Right ventricle myocardium inferior (tissue), 1 donor: ENCODE data around the gene DNAH2. TPM values are rescaled to one million over a fixed set of nuclear protein-coding genes. Genes with fewer than 3 reads are reported as not detected.
"Not testable (repeated sequence)": the region's sequence is repeated elsewhere in the genome, so short reads cannot be mapped to it uniquely, and the experiment has no call there.

Experiments
- ATAC-seq: fragments of 200-7000 bp; cut with Tn5 transposase; one replicate; pipeline ENCODE4 v1.9.1; 2020; ENCODE audit warnings: mild to moderate bottlenecking, moderate library complexity
- DNase-seq: peaks from one replicate; pipeline ENCODE4 v3.0.0; 2021; ENCODE audit errors: missing footprints
- intact Hi-C: fragments of 100-400 bp; cut with DNase I; formaldehyde crosslinking; loops from one replicate; pipeline ENCODE4 v1.11.0; 2022
- total RNA-seq: library from RNA; stranded (reverse); fragmentation: NEBNext Ultra II Directional; extraction: Animal tissue kit (Norgen Biotek cat#: 25700); gene quantifications from one replicate; pipeline ENCODE4 v1.2.1, GENCODE V29; 2021
- donor health status: DM: no; HTN: yes; CAD: no; lungs with severe emphysema.

The DNAH2 gene
- total RNA-seq, 1 donor from 2014 or later = not detected

DNA sequence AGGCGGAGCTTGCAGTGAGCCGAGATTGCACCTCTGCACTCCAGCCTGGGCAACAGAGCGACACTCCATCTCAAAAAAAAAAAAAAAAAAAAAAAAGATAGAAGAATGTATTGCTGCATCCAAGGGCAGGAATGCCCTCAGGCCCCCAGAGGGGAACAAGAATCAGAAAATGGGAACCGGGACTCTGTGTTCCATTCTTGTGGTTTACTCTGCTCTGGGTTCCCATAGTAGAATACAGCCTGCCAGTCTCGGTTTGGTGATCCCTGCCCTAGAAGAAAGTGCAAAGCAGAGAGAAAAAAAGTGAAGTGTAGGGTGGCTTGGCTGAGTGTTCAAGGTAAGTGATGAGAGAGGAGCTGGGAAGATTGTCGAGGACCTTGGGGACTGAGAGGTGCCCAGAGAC, 89.0 kb downstream of the DNAH2 start:
- DNase-seq (no peak), ATAC-seq (no peak)
- intact Hi-C loops = no loop called here

DNA sequence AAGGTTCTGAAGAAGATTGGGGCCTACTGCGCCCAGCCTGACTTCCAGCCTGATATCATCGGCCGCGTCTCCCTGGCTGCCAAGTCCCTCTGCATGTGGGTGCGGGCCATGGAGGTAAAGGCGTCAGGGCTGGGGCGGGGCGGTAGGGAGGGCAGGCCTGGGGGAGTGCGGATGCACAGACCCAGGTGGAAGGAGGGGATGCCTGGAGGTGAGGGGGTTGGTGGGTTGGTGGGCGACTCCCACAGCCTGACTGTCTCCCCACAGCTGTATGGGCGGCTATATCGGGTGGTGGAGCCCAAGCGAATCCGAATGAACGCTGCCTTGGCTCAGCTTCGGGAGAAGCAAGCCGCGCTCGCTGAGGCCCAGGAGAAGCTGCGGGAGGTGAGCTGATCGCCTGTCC, 89.7 kb downstream of the DNAH2 start:
- no peak for ATAC-seq
- no peak for DNase-seq
- intact Hi-C loops = no loop called here

DNA sequence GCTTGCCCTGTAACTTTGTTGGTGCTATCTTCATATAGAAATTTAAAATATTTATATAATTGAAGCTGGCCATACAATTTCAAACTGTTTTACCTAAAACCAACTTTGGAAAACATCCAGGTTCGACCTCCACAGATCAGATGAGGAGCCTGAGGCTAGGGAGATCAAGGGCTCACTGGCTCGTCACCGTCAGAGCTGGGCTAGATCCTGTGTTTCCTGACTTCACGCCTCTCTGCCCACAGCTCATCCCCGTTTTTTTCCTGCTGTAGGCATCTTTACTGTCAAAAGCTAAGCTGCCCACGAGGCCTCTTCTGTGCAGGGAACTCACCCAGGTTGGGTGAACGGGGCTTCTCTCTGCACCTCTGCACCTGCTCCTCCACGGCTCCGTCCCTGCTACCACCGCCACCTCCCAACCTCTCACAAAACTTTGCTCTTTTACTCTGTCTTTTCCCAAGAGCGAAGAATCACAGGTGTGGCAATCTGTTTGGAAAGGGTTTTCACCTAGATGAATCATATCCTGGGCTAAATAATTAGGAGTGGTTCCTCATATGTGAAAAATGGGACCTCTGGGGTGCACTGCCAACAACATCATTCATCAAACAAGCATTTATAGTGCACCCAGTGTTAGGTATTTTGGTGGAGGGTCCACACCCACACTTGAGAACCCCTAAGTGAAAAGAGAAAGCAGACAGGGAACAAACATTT, 91.7 kb downstream of the DNAH2 start:
- intact Hi-C loops = no loop called here
- no peak for ATAC-seq
- no peak for DNase-seq

DNA sequence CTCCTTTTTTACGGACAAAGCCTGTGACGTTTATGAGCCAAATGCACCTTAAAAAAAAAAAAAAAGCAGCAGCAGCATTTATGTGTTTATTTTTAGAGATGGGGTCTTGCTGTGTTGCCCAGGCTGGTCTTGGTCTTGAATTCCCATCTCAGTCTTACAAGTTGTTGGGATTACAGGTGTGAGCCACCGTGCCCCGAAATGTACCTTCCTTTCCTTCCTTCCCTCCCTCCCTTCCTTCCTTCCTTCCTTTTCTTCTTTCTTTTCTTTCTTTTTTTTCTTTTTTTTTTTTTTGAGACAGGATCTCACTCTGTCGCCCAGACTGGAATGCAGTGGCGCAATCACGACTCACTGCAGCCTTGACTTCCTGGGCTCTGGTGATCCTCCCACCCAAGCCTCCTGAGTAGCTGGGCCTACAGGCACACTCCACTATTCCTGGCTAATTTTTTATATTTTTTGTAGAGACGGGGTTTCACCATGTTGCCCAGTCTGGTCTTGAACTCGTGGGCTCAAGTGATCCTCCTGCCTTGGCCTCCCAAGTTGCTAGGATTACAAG, 92.3 kb downstream of the DNAH2 start:
- ATAC-seq, intact Hi-C loops, DNase-seq: not testable (repeated sequence)

DNA sequence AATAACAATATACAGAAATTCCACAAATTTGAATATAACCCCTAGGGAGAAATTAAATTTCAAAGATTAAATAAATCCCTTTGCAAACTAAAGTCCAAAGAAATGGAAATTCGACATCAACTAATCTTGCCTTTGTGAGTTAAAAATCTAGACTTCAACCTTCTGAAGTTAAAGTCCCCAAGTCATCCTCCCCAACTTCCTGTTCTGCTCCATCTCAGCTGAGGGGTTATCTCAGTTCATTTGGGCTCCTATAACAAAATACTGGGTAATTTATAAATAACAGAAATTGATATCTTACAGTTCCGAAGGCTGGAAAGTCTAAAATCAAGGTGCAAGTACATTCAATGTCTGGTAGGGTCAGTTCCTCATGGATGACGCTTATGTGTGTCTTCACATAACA, 93.7 kb downstream of the DNAH2 start:
- no peak for ATAC-seq
- intact Hi-C loops = no loop called here
- DNase-seq = no peak

DNA sequence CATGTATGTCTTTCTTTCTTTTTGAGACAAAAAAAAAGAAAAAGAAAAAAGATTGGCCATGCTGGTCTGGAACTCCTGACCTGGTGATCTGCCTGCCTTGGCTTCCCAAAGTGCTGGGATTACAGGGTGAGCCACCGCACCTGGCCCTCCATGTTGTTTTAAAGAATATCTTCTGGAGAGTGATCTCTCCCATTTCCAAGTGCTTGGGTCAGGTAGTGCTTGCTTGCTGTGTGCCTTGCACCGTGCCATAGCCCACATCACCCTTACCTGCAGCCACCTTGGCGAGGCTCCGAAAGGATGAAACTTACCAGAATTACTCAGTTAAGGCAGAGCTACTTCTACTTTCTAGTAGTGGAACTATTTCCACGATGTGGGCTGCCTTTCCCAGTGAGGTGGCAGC, 97.4 kb downstream of the DNAH2 start:
- DNase-seq (no peak), ATAC-seq (no peak)
- intact Hi-C loops = no loop called here

DNA sequence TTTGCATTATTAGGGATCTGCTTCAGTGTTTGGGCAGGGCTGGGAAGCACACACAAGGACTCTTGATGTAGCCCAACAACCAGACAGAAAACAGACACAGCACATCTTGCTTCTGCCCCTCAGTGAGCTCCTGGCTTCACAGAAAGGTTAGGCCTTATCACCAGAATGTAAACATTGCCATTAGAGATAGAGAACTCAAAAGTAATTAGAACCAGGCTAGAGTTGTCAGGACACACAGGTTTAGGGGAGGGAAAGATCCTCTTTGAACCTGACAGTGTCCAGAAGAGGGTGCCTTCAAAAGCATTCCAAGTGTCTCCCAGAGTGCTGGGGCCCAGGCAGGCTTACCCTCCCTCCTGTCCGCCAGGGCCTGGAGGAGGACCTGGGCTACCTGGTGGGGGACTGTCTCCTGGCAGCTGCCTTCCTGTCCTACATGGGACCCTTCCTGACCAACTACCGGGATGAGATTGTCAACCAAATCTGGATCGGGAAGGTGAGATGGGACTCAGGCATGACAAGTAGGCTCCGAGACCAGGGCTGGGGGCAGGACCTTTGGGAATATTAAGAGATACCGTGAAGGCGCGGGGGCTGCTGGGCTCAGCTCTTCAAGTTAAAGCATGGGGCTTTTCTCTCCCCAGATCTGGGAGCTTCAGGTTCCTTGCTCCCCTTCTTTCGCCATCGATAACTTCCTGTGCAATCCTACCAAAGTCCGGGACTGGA, 99.5 kb downstream of the DNAH2 start:
- intact Hi-C loops = no loop called here
- DNase-seq (no peak), ATAC-seq (no peak)

DNA sequence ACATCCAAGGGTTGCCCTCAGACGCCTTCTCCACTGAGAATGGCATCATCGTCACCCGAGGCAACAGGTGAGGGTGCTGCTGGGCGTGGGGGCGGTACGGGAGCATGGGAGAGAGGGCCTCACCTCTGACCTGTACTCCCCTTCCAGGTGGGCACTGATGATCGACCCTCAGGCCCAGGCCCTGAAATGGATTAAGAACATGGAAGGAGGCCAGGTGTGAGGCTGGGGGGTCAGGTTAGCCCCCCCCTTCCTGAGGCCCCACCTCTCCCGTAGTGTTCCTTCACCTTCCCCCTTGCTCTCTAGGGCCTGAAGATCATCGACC, 100.1 kb downstream of the DNAH2 start:
- DNase-seq (no peak), ATAC-seq (no peak)
- intact Hi-C loops = no loop called here

DNA sequence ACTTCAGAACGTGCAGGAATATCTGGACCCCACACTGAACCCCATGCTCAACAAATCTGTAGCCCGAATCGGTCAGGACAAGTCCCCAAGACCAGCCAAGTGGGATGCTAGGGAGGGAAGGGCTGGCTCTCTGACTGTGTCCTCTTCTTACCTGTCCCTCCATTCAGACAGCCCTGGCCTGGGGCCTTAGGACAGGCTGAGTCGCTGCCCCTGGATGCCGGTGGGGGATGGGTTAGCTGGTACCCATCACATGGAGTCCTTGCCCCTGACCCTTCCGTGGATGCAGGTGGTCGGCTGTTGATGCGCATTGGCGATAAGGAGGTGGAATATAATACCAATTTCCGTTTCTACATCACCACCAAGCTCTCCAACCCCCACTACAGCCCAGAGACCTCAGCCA, 100.5 kb downstream of the DNAH2 start:
- DNase-seq = no peak
- intact Hi-C loops = no loop called here
- no peak for ATAC-seq

DNA sequence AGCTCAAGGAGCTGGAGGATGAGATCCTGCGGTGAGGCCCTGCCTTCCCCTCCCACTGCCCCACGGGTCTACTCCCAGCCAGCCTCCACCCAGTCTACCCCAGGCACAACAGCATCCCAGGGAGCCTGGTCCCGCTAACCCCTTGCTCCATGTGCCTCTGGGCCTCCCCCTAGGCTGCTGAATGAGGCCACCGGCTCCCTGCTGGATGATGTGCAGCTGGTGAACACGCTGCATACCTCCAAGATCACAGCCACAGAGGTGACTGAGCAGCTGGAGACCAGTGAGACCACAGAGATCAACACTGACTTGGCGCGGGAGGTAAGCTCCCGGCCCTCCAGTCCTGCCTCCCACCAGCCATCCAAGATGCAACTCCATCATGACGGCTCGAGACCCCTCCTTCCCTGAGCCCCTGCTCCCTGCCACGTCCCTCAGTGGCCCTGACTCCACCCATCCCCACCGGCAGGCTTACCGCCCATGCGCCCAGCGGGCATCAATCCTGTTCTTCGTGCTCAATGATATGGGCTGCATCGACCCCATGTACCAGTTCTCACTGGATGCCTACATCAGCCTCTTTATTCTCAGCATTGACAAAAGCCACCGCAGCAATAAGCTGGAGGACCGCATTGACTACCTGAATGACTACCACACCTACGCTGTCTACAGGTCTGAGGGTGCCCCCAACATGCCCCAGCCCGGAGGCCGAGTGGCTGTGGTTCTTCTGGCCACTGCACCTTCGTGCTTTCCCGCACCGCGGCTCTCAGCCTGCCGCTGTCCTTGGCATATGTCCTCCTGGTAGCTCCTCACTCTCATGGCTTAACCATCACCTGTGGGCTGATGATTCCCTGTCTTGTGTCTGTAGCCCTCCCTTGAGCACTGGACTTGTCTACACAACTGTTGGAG, 101.5 kb downstream of the DNAH2 start:
- intact Hi-C loops = no loop called here
- no peak for ATAC-seq
- DNase-seq = no peak

DNA sequence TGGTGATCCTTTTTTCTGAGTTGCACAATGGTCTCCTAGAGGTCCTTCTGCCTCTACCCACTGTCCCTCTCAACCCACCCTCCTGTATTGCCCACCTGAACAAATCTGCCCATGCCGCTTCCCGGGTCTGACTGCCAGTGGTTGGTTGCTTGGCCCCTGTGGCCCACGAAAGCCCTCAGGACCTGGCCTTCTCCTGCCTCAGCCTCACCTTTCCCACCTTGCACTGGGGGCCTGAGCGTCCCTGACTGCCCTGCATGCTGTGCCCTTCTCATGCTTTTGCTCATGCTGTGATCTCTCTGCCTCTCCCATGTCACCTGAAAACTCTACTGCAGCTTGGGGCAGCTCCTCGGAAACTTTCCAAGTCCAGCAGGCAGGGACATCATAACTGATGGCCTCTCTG, 102.7 kb downstream of the DNAH2 start:
- intact Hi-C loops = loop anchor here (5.0 to 10.0 kb wide), 2 partner anchors 75 to 167 kb away; no protein-coding TSS in a partner anchor
- ATAC-seq (no peak), DNase-seq (no peak)

DNA sequence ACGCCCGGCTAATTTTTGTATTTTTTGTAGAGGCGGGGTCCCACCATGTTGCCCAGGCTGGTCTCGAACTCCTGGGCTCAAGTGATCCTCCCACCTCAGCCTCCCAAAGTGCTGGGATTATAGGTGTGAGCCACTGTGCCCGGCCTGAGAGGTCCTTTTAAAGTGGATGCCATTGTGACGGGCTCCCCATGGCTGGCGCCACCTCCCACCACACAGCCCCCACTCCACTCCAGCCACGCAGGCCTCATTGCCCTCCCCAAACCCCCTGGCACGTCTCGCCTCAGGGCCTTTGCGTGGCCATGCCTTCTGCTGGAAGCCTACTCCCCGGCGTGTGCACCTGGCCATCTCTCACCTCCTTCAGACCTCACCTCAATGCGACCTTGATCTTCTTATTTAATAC, 104.6 kb downstream of the DNAH2 start:
- no peak for ATAC-seq
- intact Hi-C loops = loop anchor here (1.0 to 10.0 kb wide), 3 partner anchors 29 to 165 kb away; no protein-coding TSS in a partner anchor

DNA sequence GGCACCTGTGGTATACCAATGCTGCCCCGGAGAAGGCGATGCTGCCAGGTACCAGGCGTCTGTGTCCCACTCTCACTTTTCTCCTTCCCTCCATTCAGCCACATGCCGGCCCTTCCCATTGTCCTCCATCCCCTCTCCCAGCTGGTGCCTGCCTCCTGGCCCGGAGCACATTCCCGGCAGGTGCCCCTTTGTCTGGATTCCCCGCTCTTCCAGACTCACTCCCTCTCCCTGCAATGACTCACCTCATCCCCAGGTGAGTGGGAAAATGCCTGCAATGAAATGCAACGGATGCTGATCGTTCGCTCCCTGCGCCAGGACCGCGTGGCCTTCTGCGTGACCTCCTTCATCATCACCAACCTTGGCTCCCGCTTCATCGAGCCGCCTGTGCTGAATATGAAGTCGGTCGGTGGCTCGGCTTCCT, 106.0 kb downstream of the DNAH2 start:
- intact Hi-C loops = loop anchor here (5.0 to 10.0 kb wide), 2 partner anchors 71 to 164 kb away; no protein-coding TSS in a partner anchor
- ATAC-seq = no peak

More for the DNA sequence above, 104.6 kb downstream of the DNAH2 start:
- no peak for DNase-seq

DNA sequence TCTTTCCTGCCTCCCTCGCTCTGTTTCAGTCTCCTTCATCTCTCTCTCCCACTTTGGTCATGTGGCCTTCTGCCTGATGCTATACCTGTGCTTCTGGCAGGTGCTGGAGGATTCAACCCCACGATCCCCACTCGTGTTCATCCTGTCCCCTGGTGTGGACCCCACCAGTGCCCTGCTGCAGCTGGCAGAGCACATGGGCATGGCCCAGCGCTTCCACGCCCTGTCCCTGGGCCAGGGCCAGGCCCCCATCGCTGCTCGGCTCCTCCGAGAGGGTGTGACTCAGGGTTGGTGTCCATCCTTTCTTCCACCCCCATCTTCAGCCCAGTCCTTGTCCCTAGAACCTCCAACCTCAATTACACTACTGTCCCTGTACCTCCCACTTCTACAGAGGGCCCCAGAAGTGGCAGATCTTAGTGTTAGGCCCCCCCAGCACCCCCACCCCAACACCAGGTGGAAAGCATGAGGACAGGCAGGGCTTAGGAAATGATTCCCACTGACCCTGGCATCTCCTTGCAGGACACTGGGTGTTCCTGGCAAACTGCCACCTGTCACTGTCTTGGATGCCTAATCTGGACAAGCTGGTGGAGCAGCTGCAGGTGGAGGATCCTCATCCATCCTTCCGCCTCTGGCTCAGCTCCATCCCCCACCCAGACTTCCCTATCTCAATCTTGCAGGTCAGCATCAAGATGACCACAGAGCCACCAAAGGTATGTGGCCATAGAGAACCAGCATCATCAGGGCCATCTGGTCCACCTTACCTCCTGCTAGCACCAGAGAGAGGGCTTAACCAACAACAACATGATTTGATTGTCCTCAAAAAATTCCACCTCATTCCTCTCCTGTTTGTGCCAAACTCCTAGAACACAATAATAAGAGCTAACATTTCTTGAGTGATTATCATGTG, 106.7 kb downstream of the DNAH2 start:
- ATAC-seq (no peak), DNase-seq (no peak)
- intact Hi-C loops = loop anchor here (5.0 to 10.0 kb wide), 2 partner anchors 71 to 163 kb away; no protein-coding TSS in a partner anchor

More for the DNA sequence above, 106.0 kb downstream of the DNAH2 start:
- DNase-seq = no peak

DNA sequence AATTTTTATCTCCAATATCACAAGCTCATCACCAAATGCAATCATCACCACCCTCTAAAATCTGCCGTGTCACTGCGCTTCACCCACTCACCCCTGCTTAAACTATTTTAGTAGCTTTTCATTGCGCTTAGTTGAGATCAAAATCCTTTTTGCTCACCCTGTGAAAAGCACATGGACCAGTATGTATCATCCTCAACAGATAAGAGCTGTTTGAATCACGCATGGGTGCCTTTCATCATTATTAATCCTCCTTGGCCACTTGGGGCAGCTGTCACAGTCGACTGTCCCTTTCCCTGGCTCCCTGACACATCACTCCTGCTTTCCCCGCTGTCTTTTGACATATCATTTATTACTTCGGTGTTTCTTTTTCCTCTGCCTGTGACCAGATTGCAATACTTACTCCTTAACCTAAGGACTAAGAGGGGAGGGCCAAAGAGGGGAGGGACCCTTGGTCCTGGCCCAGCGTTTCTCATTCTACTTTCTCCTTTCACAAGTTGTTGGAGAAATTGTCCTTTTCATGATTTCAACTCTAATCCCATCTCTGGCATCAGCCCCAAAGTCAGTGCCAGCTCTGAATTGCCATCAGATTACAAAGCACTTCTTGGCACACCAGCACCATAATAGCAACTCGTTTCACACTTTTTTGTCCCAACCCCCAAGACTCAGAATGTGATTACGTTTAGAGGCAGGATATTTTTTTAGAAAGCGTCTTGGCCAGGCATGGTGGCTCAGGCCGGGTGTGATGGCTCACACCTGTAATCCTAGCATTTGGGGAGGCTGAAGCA, 107.9 kb downstream of the DNAH2 start:
- intact Hi-C loops = loop anchor here (10.0 kb wide), 1 partner anchor 69 kb away; no protein-coding TSS in a partner anchor
- no peak for DNase-seq
- no peak for ATAC-seq

DNA sequence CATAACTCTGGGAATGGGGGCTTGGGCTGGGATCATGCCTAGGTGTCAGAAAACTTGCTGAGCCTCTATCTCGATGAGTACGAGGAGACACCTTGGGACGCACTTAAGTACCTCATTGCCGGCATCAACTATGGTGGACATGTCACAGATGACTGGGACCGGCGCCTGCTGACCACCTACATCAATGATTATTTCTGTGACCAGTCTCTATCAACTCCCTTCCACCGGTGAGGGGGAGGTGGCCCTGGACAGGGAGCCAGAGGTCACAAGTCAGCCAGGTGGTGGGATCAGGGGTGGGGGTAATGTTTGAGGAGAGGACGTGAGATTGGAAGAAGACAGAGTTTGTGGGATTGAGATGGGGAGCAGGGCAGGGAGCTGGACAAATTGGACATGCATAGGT, 113.1 kb downstream of the DNAH2 start:
- intact Hi-C loops = no loop called here
- no peak for DNase-seq
- ATAC-seq = no peak

DNA sequence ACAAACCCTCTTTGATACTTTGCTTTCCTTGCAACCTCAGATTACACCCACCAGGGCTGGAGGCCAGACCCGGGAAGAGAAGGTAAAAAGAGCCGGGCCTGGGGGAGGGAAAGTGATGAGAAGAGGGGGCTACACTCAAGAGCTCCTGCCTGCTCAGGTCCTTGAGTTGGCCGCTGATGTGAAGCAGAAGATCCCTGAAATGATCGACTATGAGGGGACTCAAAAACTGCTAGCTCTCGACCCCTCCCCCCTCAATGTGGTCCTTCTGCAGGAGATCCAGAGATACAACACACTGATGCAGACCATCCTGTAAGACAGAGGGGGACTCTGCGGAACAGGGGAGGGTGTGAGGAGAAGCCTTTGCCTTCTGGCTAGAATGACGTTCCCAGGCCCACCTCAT, 113.7 kb downstream of the DNAH2 start:
- ATAC-seq (no peak), DNase-seq (no peak)
- intact Hi-C loops = no loop called here
